Measurements from ENCODE around the gene ANAPC5.

DNA sequence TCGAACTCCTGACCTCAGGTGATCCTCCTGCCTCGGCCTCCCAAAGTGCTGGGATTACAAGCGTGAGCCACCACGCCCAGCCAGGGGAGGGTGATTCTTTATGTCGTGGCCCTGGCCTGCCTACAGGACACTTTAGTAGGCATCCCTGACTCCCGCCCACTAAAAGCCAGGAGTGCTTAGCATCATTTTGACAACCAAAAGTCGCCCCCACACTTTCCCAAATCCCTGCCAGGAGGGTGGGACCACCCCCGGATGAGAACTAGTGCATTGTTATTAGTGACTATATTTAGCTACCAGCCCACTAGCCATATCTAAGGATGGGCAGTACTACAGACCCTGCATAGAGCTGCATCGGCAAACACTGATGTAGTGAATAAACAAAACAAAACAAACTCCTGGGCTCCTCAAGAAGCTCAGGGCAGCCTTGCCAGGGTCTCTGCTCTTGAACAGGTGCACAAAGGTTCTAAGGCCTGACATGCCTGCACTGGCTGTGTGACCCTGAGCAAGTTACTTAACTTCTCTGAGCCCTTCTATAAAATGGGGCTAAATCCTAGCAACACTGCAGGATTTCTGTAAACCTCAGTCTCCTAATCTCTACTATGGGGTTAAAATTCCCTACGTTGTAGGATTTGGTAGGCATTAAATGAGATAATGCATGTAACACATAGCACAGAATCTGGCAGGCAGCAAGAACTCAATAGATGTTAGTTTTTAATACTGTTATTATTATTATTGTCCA, 57.9 kb downstream of the ANAPC5 start:
- TF ChIP-seq, protein P1, sequence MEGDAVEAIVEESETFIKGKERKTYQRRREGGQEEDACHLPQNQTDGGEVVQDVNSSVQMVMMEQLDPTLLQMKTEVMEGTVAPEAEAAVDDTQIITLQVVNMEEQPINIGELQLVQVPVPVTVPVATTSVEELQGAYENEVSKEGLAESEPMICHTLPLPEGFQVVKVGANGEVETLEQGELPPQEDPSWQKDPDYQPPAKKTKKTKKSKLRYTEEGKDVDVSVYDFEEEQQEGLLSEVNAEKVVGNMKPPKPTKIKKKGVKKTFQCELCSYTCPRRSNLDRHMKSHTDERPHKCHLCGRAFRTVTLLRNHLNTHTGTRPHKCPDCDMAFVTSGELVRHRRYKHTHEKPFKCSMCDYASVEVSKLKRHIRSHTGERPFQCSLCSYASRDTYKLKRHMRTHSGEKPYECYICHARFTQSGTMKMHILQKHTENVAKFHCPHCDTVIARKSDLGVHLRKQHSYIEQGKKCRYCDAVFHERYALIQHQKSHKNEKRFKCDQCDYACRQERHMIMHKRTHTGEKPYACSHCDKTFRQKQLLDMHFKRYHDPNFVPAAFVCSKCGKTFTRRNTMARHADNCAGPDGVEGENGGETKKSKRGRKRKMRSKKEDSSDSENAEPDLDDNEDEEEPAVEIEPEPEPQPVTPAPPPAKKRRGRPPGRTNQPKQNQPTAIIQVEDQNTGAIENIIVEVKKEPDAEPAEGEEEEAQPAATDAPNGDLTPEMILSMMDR (IDR thresholded peaks at IDR 0.05), result no peak
- TF ChIP-seq ZFX (IDR thresholded peaks at IDR 0.05; ENCODE audit: borderline replicate concordance), result no peak
